Skeletal muscle tissue (tissue), 4 donors: Measurements from ENCODE around the gene RAP1GAP. TPM values are rescaled to one million over a fixed set of nuclear protein-coding genes. Genes with fewer than 3 reads are reported as not detected.

Experiments
- H3K27ac ChIP-seq: one replicate; pipeline ENCODE4 v1.7.0; 2013; ENCODE audit warnings: mild to moderate bottlenecking, low read depth, low read length, inconsistent platforms
- H3K27me3 ChIP-seq, 3 donors: one replicate each; pipeline ENCODE4 v1.7.0; 2013; ENCODE audit warnings: low read length in 3 of 3; ENCODE audit not compliant: control insufficient read depth in 3 of 3, insufficient read depth in 3 of 3
- H3K36me3 ChIP-seq, 3 donors: one replicate each; pipeline ENCODE4 v1.7.0; 2013; ENCODE audit warnings: low read length in 3 of 3; ENCODE audit not compliant: control insufficient read depth in 3 of 3, insufficient read depth in 3 of 3
- H3K4me1 ChIP-seq, 3 donors: one replicate each; pipeline ENCODE4 v1.7.0; 2013; ENCODE audit warnings: low read length in 3 of 3, mild to moderate bottlenecking in 3 of 3; ENCODE audit not compliant: control insufficient read depth in 3 of 3, insufficient read depth in 3 of 3
- H3K4me3 ChIP-seq, 3 donors: one replicate each; pipeline ENCODE4 v1.7.0; 2013; ENCODE audit warnings: low read length in 3 of 3
- H3K9ac ChIP-seq, 3 donors: one replicate each; pipeline ENCODE4 v1.7.0; 2013; ENCODE audit warnings: low read length in 3 of 3, mild to moderate bottlenecking in 3 of 3, moderate library complexity in 2 of 3, low read depth in 1 of 3
- H3K9me3 ChIP-seq, 3 donors: one replicate each; pipeline ENCODE4 v1.7.0; 2013; ENCODE audit warnings: low read length in 3 of 3; ENCODE audit not compliant: control insufficient read depth in 3 of 3
- total RNA-seq: library from RNA; depleted of rRNA; stranded (reverse); fragments of >200 nt; gene quantifications from one replicate; pipeline ENCODE4 v1.2.3, GENCODE V29; 2014
- donor health status: Osteomylitis.

The RAP1GAP gene
- total RNA-seq, 1 donor from 2014 or later, result 1.0 TPM

DNA sequence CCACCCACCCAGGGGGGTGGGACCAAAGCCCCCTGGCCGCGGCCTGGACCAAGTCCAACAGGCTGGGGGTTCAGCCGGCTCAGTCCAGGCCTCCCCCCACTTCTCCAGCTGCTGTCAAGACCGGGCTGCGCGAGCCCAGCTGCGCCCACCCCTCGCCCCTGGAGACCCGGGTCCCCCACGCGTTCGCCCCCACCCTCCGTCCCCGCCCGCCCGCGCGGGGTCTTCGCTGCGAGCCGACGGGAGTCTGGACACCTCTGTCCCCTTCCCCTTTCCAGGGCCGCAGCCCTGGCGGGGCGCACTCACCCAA is 253 bp downstream of the RAP1GAP start:
- no peak overlapping the region for H3K27ac ChIP-seq
- H3K9ac ChIP-seq, result no peak overlapping the region
- peaks cover 62 to 77% (median 64%) of the 10 kb centered on the region in 3 donors for H3K27me3 ChIP-seq
- no peak overlapping the region for H3K4me3 ChIP-seq
- H3K9me3 ChIP-seq, result no peaks in the 10 kb centered on the region
- H3K36me3 ChIP-seq, result no peaks in the 10 kb centered on the region
- H3K4me1 ChIP-seq, result peaks cover 22 to 28% (median 24%) of the 10 kb centered on the region in 3 donors

DNA sequence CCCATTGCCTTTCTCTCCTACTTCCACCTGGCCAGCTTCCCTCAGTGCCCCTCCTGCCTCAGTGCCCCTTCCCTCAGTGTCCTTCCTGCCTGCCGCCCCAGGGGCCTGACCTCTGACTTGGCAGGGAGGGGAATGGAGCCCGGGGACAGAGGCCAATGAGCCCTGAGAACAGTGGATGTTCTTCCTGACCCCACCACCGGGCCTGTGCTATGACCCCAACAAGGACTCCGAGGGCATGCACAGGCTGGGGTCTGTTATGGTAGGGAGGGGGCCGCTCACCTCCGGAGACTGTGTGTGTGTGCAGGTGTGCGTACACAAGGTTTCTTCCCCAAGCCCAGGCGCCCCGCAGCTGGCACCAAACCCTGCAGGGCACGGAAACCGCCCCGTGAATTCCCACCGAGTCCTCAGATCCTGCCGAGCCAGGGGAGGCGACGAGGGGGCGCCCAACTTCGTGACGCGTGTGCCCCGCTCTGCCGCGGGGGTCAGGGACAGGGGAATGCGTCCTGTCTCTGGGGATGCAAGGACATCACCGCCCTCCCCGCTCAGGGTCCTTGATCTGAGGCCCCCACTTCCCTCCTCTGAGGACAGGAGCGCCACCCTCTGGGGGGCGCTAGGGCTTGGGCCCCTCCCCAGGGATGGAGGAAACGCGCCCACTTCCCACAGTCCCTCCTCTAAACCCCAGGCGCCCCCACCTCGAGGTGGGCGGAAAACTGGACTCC is 766 bp downstream of the RAP1GAP start:
- H3K4me1 ChIP-seq, result peaks cover 18 to 23% (median 22%) of the 10 kb centered on the region in 3 donors
- H3K27ac ChIP-seq, result no peak overlapping the region
- no peaks in the 10 kb centered on the region for H3K36me3 ChIP-seq
- peaks cover 66 to 82% (median 68%) of the 10 kb centered on the region in 3 donors for H3K27me3 ChIP-seq
- no peak overlapping the region for H3K4me3 ChIP-seq
- no peaks in the 10 kb centered on the region for H3K9me3 ChIP-seq
- no peak overlapping the region for H3K9ac ChIP-seq

DNA sequence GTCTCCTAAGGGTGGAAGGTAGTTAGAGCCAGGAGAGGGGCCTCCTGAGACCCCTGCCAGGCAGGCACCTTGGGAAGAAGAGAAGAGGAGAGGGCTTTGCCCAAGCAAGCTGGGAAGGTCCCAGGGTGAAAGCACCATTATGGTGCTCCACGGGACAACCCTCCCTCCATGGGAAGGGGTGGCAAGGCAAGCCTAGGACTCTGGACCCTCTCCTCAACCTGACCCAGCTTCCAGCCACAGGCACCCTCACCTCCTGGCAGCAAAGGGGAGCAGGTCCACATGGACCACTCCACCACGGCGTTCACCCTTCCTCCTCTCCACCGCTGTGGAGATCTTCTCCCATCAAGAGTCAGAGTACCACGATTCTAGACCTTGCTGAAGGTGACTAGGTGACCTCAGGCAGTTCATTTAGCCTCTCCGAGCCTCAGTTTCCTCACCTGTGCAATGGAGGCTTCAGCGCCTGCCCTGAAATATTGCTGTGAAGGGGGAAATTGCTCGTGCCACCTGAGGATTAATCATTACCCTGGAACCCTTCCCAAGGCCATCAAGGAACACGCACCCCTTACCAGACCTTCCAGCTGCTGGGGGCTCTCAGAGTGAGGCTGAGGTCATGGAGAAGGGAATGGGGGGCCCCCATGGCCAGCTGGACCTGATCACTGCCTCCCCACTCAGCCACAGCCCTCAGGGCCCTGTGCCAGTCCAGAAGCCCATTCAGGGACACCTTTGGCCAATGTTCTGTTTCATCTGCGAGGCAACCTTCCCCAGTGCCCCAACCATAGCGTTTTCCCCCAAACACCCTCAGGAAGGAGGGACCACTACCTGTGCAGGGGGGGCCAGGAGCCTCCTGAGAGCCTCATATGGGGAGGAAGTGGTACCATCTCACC is 1.6 kb downstream of the RAP1GAP start:
- H3K9ac ChIP-seq, result no peak overlapping the region
- H3K4me1 ChIP-seq, result peaks cover 11 to 15% (median 14%) of the 10 kb centered on the region in 3 donors
- peaks cover 71 to 89% (median 75%) of the 10 kb centered on the region in 3 donors for H3K27me3 ChIP-seq
- no peaks in the 10 kb centered on the region for H3K36me3 ChIP-seq
- no peak overlapping the region for H3K4me3 ChIP-seq
- H3K27ac ChIP-seq, result no peak overlapping the region
- H3K9me3 ChIP-seq, result no peaks in the 10 kb centered on the region

DNA sequence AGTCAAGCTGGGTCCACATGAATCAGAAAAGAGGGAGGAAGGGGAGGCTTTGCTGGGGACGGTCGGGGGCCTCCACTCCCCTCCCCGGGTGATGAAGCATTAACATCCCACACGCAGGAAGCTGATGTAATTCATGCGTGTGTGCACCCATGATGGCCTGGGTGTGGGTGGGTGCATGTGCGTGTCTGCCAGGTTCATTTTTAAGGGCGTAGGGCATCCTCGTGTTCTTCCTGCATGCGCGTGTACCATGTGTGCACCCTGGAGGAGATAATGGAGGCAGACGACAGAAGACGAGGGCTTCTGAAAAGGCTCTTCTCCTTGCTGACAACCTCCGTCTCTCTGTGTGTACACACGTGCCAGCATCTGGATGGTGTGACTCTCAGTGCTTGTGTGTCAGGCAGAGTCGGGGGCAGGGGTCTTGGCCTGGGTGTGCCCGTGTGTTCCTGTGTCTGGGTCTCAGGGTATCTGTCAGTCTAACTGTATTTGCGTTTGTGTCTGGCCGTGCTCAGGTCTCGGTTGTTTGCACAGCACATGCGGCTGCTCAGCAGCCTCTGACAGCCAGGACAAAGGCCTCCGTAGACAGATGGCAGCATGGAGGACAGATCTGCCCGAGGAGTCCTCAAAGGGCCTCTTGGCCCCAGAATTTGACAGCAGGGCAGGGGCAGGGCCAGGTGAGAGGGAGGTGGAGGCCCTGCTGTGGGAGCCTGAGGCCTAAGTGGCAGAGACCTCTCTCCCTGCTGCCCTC is 2.4 kb downstream of the RAP1GAP start:
- Histone ChIP-seq H3K9me3 (no peaks in the 10 kb centered on the region), H3K4me1 (peaks cover 8 to 10% (median 8%) of the 10 kb centered on the region in 3 donors), H3K9ac (no peak overlapping the region), H3K4me3 (no peak overlapping the region), H3K36me3 (no peaks in the 10 kb centered on the region), H3K27me3 (peaks cover 67 to 94% (median 78%) of the 10 kb centered on the region in 3 donors), H3K27ac (no peak overlapping the region)

DNA sequence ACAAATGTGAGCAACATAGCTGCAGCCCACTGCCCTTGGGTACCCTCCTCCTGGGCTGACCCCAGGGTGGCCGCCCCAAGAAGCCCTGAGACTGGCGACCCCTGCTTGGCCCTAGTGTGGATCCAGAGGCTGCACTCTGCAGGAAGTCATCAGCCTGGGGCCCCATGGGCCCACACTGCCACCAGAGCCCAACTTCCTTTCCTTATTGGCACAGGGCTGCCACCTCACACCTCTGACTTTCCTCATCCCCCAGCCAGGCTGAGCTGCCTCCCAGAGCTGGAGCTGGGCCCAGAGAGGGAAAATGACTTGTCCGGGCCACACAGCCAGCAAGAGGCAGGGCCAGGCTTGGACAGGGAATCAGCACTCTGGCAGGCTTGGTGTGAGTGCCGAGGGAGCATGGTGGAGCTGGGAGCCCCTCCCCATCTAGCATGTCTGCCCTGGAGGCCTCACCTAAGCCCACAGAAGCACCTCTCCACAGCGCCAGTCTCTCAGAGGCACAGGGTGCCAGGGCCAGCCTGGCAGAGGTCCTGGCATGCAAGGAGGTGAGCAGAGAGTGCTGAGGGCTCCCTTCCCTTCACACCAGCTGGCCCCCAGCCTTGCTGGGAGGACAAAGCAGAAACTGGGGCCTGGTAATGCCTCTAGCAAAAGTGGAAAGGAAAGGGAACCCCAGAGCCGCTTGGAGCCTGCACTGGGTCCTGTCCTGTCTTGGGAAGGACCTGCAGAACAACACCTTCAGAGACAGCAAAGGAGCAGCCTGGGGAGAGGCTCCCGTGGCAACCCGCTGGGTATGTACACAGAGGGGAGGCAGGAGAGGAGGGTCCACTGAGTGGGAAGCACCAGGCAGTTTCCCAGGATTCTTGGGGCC is 3.2 kb downstream of the RAP1GAP start:
- Histone ChIP-seq H3K9me3 (no peaks in the 10 kb centered on the region), H3K4me1 (peaks cover 8 to 10% (median 8%) of the 10 kb centered on the region in 3 donors), H3K36me3 (no peaks in the 10 kb centered on the region), H3K27me3 (peaks cover 67 to 88% (median 78%) of the 10 kb centered on the region in 3 donors), H3K9ac (no peak overlapping the region), H3K27ac (no peak overlapping the region), H3K4me3 (no peak overlapping the region)

DNA sequence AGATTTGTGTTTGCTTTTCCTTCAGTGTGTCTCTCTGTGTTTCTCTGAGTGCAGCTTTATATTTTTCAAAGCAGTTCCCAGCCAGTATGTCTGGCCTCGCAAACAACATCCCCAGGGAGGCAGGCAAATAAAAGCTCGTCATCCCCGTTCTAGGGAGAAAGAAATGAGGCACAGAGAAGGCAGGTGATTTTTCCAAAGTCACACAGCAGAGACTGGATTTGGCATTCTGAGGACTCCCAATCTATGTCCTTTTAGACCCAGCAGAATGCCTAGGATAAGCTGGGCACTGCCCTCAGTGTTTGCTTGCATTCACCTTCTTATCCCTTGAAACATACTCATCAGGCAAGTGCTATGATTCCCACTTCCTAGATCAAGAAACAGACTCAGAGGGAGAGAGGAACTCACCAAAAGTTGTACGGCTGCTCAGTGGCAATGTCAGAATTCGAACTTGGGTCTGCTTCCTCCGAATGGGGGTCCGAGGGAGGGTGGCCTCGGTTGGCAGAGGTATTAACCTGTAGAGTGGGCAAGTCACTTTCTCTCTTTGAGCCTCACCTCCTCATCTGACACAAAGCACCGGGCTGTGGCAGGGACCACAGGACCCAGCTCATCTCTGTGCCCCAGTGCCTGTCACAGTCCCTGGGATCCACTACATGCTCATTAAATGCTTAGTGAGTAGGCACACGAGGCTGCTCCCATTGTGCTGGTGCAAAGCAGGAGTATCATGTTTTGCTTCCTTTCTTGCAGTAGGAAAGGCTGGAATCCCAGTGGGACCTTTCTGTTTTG is 4.2 kb downstream of the RAP1GAP start:
- Histone ChIP-seq H3K27ac (no peak overlapping the region), H3K4me3 (no peak overlapping the region), H3K9me3 (no peaks in the 10 kb centered on the region), H3K36me3 (no peaks in the 10 kb centered on the region), H3K4me1 (peaks cover 7 to 9% (median 8%) of the 10 kb centered on the region in 3 donors), H3K9ac (no peak overlapping the region), H3K27me3 (peaks cover 59 to 84% (median 77%) of the 10 kb centered on the region in 3 donors)

DNA sequence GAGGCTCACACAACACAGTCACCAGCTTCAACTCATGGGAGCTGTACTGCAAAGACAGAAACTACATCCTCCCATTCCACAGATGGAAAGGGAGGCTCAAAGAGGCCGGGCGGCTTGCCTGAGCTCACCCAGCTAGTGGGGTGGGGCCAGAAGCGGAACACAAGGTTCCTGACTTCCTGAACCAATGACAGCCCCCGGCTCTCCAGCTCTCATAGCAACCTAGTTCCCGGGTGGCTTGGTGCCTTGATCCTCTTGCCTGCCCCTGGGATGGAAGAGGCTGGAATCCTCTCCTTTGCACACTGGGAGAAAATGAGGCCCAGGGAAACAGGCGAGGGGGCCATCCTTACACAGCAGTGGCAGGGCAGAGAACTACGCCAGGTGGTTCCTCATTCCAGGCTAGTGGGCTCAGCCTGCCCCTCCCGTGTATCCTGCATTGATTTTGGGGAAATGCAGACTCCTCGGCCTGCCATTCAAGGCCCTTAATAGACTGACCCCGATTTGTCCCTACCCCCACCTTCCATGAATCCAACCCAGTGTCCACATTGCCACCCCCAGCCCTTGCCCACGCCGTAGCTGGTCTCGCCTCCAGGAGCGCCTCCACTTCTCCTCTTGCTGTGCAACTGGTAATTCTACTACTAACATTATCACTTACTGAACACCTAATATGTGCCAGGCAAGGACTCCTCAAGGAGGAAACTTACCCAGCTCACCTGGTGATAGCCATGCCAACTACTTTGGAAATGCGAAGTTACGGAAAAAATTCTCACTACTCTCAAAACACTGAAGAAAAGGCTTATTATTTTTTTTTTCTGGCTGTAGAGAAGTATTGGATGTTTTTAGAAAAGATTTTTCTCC is 5.0 kb downstream of the RAP1GAP start:
- H3K4me1 ChIP-seq, result peaks cover under 1 to 5% (median 4%) of the 10 kb centered on the region in 3 donors
- no peaks in the 10 kb centered on the region for H3K9me3 ChIP-seq
- H3K9ac ChIP-seq, result no peak overlapping the region
- H3K27me3 ChIP-seq, result peaks cover 58 to 79% (median 75%) of the 10 kb centered on the region in 3 donors
- H3K4me3 ChIP-seq, result no peak overlapping the region
- H3K27ac ChIP-seq, result no peak overlapping the region
- no peaks in the 10 kb centered on the region for H3K36me3 ChIP-seq

DNA sequence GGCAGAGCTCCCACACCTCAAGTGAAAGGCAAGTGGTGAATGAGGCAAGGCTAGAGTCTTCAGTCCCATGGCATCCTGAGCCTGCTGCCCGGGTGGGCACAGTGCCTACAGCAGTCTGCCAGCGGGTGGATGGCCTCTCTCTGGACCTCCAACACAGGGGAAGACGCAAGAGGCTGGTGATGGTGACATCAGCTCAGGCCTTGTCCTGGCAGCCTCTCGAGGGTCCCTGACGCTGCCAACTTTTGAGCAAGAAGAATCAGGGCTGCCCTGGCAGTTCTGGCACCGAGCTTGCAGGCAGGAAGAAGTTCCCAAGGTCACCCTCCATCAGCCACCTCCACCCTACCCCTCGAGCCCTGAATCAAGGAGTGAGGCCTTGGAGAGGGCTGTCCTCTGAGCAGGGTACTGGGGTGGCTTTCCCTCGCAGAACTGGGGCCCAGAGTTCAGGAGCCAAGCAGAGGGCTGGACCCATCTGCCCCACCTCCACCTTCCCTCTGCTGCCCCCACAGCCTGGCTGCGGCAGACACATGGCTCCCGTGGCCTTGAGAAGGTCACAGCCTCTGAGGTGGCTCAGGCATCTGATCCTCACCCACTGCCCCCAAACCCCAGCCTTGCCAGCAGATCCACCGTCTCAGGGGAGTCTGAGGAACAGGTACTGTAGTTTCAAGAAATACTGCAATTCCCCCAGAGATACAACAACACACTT is 5.8 kb downstream of the RAP1GAP start:
- H3K9ac ChIP-seq, result no peak overlapping the region
- no peaks in the 10 kb centered on the region for H3K9me3 ChIP-seq
- no peak overlapping the region for H3K4me3 ChIP-seq
- no peaks in the 10 kb centered on the region for H3K36me3 ChIP-seq
- peaks cover 0 to 4% (median 2%) of the 10 kb centered on the region in 3 donors for H3K4me1 ChIP-seq
- no peak overlapping the region for H3K27ac ChIP-seq
- H3K27me3 ChIP-seq, result peaks cover 51 to 72% (median 67%) of the 10 kb centered on the region in 3 donors
